CD14-positive monocyte (primary cell): ENCODE results near the gene NUP42. TPM values are rescaled to one million over a fixed set of nuclear protein-coding genes. Genes with fewer than 3 reads are reported as not detected.

ENCODE experiments used
- DNase-seq, 3 donors: peaks; one replicate each; pipeline ENCODE4 v3.0.0-alpha.2; 2011 to 2022
- H2AFZ ChIP-seq: 2 replicates; pipeline ENCODE4 v1.6.0; 2012; ENCODE audit warnings: mild to moderate bottlenecking, low read depth, low read length, inconsistent platforms; ENCODE audit not compliant: insufficient read depth, poor library complexity, severe bottlenecking
- H3K27ac ChIP-seq, 2 donors: 1 replicate in 1 of 2; 2 replicates in 1 of 2; pipeline ENCODE4 v1.5.1; 2012 to 2013; ENCODE audit warnings: low read length in 2 of 2, control low read depth in 1 of 2, inconsistent platforms in 1 of 2, low read depth in 1 of 2, mild to moderate bottlenecking in 1 of 2
- H3K27me3 ChIP-seq, 2 donors: one replicate each; pipeline versions ENCODE4 v1.6.0 to v1.6.1; 2011 to 2013; ENCODE audit warnings: low read length in 2 of 2; ENCODE audit not compliant: control insufficient read depth in 2 of 2, insufficient read depth in 2 of 2
- H3K36me3 ChIP-seq, 2 donors: replicated peaks in 1 of 2; 1 replicate in 1 of 2; 2 replicates in 1 of 2; pipeline versions ENCODE4 v1.5.1 to v1.6.1; 2012 to 2013; ENCODE audit warnings: low read length in 2 of 2, control low read depth in 1 of 2, inconsistent platforms in 1 of 2, mild to moderate bottlenecking in 1 of 2; ENCODE audit not compliant: insufficient read depth in 2 of 2, control insufficient read depth in 1 of 2
- H3K4me1 ChIP-seq, 2 donors: 1 replicate in 1 of 2; 2 replicates in 1 of 2; pipeline versions ENCODE4 v1.5.1 to v1.6.1; 2012 to 2013; ENCODE audit warnings: low read length in 2 of 2, control low read depth in 1 of 2, inconsistent platforms in 1 of 2, mild to moderate bottlenecking in 1 of 2, moderate library complexity in 1 of 2; ENCODE audit not compliant: insufficient read depth in 2 of 2, control insufficient read depth in 1 of 2
- H3K4me2 ChIP-seq: replicated peaks from 2 replicates; pipeline ENCODE3; 2012; ENCODE audit warnings: low read length, moderate library complexity, mild to moderate bottlenecking; ENCODE audit not compliant: poor library complexity, severe bottlenecking; ENCODE audit errors: extremely low read depth
- H3K4me3 ChIP-seq, 3 experiments: fragments of 200-600 bp in 1 of 3; sonication (generic) in 1 of 3; replicated peaks in 1 of 3; 1 replicate in 2 of 3; 2 replicates in 1 of 3; pipeline ENCODE4 v1.5.1; 2011 to 2013; ENCODE audit warnings: low read length in 3 of 3, mild to moderate bottlenecking in 3 of 3, control low read depth in 2 of 3, low read depth in 2 of 3, inconsistent platforms in 1 of 3, moderate library complexity in 1 of 3
- H3K79me2 ChIP-seq: 2 replicates; pipeline ENCODE4 v1.6.0; 2012; ENCODE audit warnings: mild to moderate bottlenecking, control low read depth, inconsistent platforms, low read length, moderate library complexity; ENCODE audit not compliant: insufficient read depth
- H3K9ac ChIP-seq: 2 replicates; pipeline ENCODE4 v1.6.0; 2017; ENCODE audit warnings: low read length, mild to moderate bottlenecking; ENCODE audit not compliant: insufficient read depth, poor library complexity, severe bottlenecking
- H3K9me3 ChIP-seq, 2 donors: replicated peaks in 1 of 2; 1 replicate in 1 of 2; 2 replicates in 1 of 2; pipeline versions ENCODE4 v1.5.1 to v1.6.1; 2012 to 2013; ENCODE audit warnings: low read length in 2 of 2, control low read depth in 1 of 2; ENCODE audit not compliant: control insufficient read depth in 1 of 2, insufficient read depth in 1 of 2
- H4K20me1 ChIP-seq: 2 replicates; pipeline ENCODE4 v1.6.0; 2012; ENCODE audit warnings: mild to moderate bottlenecking, low read length, control low read depth, moderate library complexity; ENCODE audit not compliant: insufficient read depth
- H3K27ac Mint-ChIP-seq, 7 donors: one replicate each; pipeline ENCODE4 v1.8.0; 2020; ENCODE audit warnings: mild to moderate bottlenecking in 7 of 7, mixed read lengths in 7 of 7, moderate library complexity in 6 of 7, inconsistent platforms in 2 of 7
- H3K27me3 Mint-ChIP-seq, 3 donors: one replicate each; pipeline ENCODE4 v1.8.0; 2021 to 2022; ENCODE audit warnings: low read depth in 3 of 3, mild to moderate bottlenecking in 3 of 3, mixed read lengths in 3 of 3, moderate library complexity in 3 of 3, inconsistent platforms in 1 of 3
- H3K36me3 Mint-ChIP-seq, 2 donors: one replicate each; pipeline ENCODE4 v1.8.0; 2020; ENCODE audit warnings: mixed read lengths in 2 of 2, inconsistent platforms in 1 of 2, mild to moderate bottlenecking in 1 of 2
- H3K4me1 Mint-ChIP-seq: one replicate; pipeline ENCODE4 v1.8.0; 2020; ENCODE audit warnings: mild to moderate bottlenecking, mixed read lengths
- H3K4me3 Mint-ChIP-seq, 2 donors: one replicate each; pipeline ENCODE4 v1.8.0; 2020; ENCODE audit warnings: mild to moderate bottlenecking in 2 of 2, mixed read lengths in 2 of 2, moderate library complexity in 1 of 2
- H3K9me3 Mint-ChIP-seq, 7 donors: one replicate each; pipeline ENCODE4 v1.8.0; 2020 to 2022; ENCODE audit warnings: mixed read lengths in 7 of 7, mild to moderate bottlenecking in 6 of 7, moderate library complexity in 6 of 7, inconsistent platforms in 2 of 7
- WGBS: methylation state at CpG from one replicate; pipeline ENCODE4 v1.1.5; 2013; ENCODE audit warnings: missing lambda C conversion rate; ENCODE audit not compliant: insufficient coverage; 5-methylcytosine and 5-hydroxymethylcytosine counted together
- intact Hi-C, 2 donors: fragments of 100-400 bp; cut with micrococcal nuclease; formaldehyde crosslinking; loops; one replicate each; pipeline versions ENCODE4 v1.15.0 to v1.15.1; 2023
- polyA plus RNA-seq, 3 donors: library from polyadenylated mRNA; depleted of rRNA in 1 of 3; unstranded in 2 of 3; stranded (reverse) in 1 of 3; fragments of 300-500 nt in 2 of 3; fragments of >200 nt in 1 of 3; fragmentation: Illumina TruSeq in 2 of 3; gene quantifications; 1 replicate in 2 of 3; 2 replicates in 1 of 3; pipeline ENCODE4 v1.2.3, GENCODE V29; 2012 to 2021
- TF ChIP-seq, protein P1 (sequence below): fragments of 200-600 bp; IDR thresholded peaks from one replicate; pipeline ENCODE4 v1.8.0; 2022; ENCODE audit warnings: antibody characterized with exemption, mild to moderate bottlenecking

Gene NUP42
- polyA plus RNA-seq, 3 donors: 26.3 to 54.6 (median 28.5) TPM

GRCh38 chr7:23157679-23158078 is 24.2 kb upstream of the NUP42 start:
- Mint-ChIP-seq H3K36me3 (peaks cover 13 to 22% of the 10 kb centered on the region in 2 donors), H3K27me3 (peaks cover 0 to 2% (median 0%) of the 10 kb centered on the region in 3 donors), H3K27ac (peak overlapping the region in 1 of 7 donors; percentile 18), H3K4me3 (no peak overlapping the region), H3K4me1 (no peaks in the 10 kb centered on the region), H3K9me3 (no peaks in the 10 kb centered on the region)
- no peak overlapping the region for H3K4me2 ChIP-seq
- H3K27ac ChIP-seq: no peak overlapping the region
- no peaks in the 10 kb centered on the region for H3K79me2 ChIP-seq
- DNase-seq: no peak
- WGBS: 70% methylated on average over 4 of the region's 6 CpGs
- no peak overlapping the region for H2AFZ ChIP-seq
- H3K9me3 ChIP-seq: no peaks in the 10 kb centered on the region
- H3K9ac ChIP-seq: no peak overlapping the region
- TF ChIP-seq, protein P1, sequence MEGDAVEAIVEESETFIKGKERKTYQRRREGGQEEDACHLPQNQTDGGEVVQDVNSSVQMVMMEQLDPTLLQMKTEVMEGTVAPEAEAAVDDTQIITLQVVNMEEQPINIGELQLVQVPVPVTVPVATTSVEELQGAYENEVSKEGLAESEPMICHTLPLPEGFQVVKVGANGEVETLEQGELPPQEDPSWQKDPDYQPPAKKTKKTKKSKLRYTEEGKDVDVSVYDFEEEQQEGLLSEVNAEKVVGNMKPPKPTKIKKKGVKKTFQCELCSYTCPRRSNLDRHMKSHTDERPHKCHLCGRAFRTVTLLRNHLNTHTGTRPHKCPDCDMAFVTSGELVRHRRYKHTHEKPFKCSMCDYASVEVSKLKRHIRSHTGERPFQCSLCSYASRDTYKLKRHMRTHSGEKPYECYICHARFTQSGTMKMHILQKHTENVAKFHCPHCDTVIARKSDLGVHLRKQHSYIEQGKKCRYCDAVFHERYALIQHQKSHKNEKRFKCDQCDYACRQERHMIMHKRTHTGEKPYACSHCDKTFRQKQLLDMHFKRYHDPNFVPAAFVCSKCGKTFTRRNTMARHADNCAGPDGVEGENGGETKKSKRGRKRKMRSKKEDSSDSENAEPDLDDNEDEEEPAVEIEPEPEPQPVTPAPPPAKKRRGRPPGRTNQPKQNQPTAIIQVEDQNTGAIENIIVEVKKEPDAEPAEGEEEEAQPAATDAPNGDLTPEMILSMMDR: no peak
- no peak overlapping the region for H3K4me3 ChIP-seq
- H3K36me3 ChIP-seq: peaks cover 2 to 25% of the 10 kb centered on the region in 2 donors
- intact Hi-C loops: no loop called here
- H4K20me1 ChIP-seq: no peaks in the 10 kb centered on the region
- H3K27me3 ChIP-seq: no peaks in the 10 kb centered on the region
- no peaks in the 10 kb centered on the region for H3K4me1 ChIP-seq

DNA sequence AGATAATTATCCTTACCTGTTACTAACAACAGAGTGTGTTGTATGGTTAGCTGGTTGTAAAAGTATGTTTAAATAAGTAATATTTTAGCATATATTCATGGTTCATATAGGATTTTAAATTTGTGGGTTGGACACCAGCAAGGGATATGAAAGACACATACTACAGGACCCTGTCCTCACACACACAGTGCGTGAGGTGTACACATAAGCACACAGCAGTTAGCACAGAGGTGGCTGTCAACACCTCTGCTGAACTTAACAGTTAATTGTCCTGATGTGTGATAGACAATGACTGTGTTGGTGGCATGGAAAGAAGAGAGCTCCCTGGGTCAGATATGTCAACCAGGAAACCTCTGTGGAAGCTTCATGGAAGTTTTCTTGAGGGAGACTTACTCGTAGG is 23.3 kb upstream of the NUP42 start:
- Histone ChIP-seq H3K9ac (no peak overlapping the region), H3K4me1 (no peaks in the 10 kb centered on the region), H3K4me2 (no peak overlapping the region), H2AFZ (no peak overlapping the region), H3K9me3 (no peaks in the 10 kb centered on the region), H3K4me3 (no peak overlapping the region), H3K79me2 (no peaks in the 10 kb centered on the region), H3K27ac (no peak overlapping the region), H3K27me3 (no peaks in the 10 kb centered on the region), H4K20me1 (no peaks in the 10 kb centered on the region), H3K36me3 (peaks cover 2 to 16% of the 10 kb centered on the region in 2 donors)
- Mint-ChIP-seq H3K36me3 (peaks cover 11 to 19% of the 10 kb centered on the region in 2 donors), H3K4me1 (no peaks in the 10 kb centered on the region), H3K27ac (no peak overlapping the region), H3K4me3 (no peak overlapping the region), H3K9me3 (no peaks in the 10 kb centered on the region), H3K27me3 (peaks cover 0 to 2% (median 0%) of the 10 kb centered on the region in 3 donors)
- TF ChIP-seq, protein P1: no peak
- no peak for DNase-seq
- intact Hi-C loops: no loop called here
- no CpG with 5 or more reads among the region's 2 CpGs for WGBS
